ENCODE data around the gene SYT11. TPM values are rescaled to one million over a fixed set of nuclear protein-coding genes. Genes with fewer than 3 reads are reported as not detected.
"Not testable (repeated sequence)": the region's sequence is repeated elsewhere in the genome, so short reads cannot be mapped to it uniquely, and the experiment has no call there.

Gene SYT11
- total and polyA plus RNA-seq, 5 donors from 2014 or later = 14.4 to 34.1 (median 21.4) TPM

- no peaks in the 10 kb centered on the region for H3K4me1 ChIP-seq (ENCODE audit: control insufficient read depth, insufficient read depth, low read length, poor library complexity, severe bottlenecking)
- peaks cover 56% of the 10 kb centered on the region for H3K36me3 Mint-ChIP-seq
- H3K4me3 Mint-ChIP-seq = no peak overlapping the region
- H3K4me3 ChIP-seq (ENCODE audit: low read depth, low read length) = no peak overlapping the region
- H3K27me3 Mint-ChIP-seq = no peaks in the 10 kb centered on the region
- H3K9me3 ChIP-seq (ENCODE audit: control insufficient read depth in 2 of 2, low read length in 2 of 2) = no peaks in the 10 kb centered on the region
- DNase-seq (no peak), ATAC-seq (ENCODE audit: low read depth in 2 of 2) (no peak)
- H3K36me3 ChIP-seq (ENCODE audit: control insufficient read depth, insufficient read depth, low read length) = peaks cover 88% of the 10 kb centered on the region
- H3K9me3 Mint-ChIP-seq = no peaks in the 10 kb centered on the region
- H3K27ac Mint-ChIP-seq = no peak overlapping the region
- H3K4me1 Mint-ChIP-seq = peaks cover 4 to 11% (median 5%) of the 10 kb centered on the region in 4 donors
- H3K27ac ChIP-seq (ENCODE audit: insufficient read depth, low read length, poor library complexity, severe bottlenecking) = no peak overlapping the region
- no peaks in the 10 kb centered on the region for H3K27me3 ChIP-seq (ENCODE audit: control insufficient read depth, insufficient read depth, low read length)
Observed at GRCh38 chr1:155920717-155921116, 61.4 kb downstream of the SYT11 start.

- no peak for ATAC-seq (ENCODE audit: low read depth in 2 of 2)
- Histone ChIP-seq H3K4me1 (ENCODE audit: control insufficient read depth, insufficient read depth, low read length, poor library complexity, severe bottlenecking) (peaks cover 8% of the 10 kb centered on the region), H3K27ac (ENCODE audit: insufficient read depth, low read length, poor library complexity, severe bottlenecking) (no peak overlapping the region), H3K9me3 (ENCODE audit: control insufficient read depth in 2 of 2, low read length in 2 of 2) (no peaks in the 10 kb centered on the region), H3K4me3 (ENCODE audit: low read depth, low read length) (no peak overlapping the region), H3K36me3 (ENCODE audit: control insufficient read depth, insufficient read depth, low read length) (peaks cover 93% of the 10 kb centered on the region), H3K27me3 (ENCODE audit: control insufficient read depth, insufficient read depth, low read length) (no peaks in the 10 kb centered on the region)
- Mint-ChIP-seq H3K4me1 (peaks cover 3 to 18% (median 16%) of the 10 kb centered on the region in 4 donors), H3K9me3 (no peaks in the 10 kb centered on the region), H3K36me3 (peaks cover 49% of the 10 kb centered on the region), H3K27ac (peak overlapping the region in 2 of 3 donors; percentile 52 to 59), H3K27me3 (no peaks in the 10 kb centered on the region), H3K4me3 (no peak overlapping the region)
- no peak for DNase-seq
Observed at GRCh38 chr1:155925506-155925905, 66.1 kb downstream of the SYT11 start.

- no peaks in the 10 kb centered on the region for H3K27me3 ChIP-seq (ENCODE audit: control insufficient read depth, insufficient read depth, low read length)
- H3K4me1 Mint-ChIP-seq = peaks cover 7 to 42% (median 28%) of the 10 kb centered on the region in 4 donors
- no peak for DNase-seq
- no peaks in the 10 kb centered on the region for H3K9me3 Mint-ChIP-seq
- H3K36me3 Mint-ChIP-seq = peaks cover 38% of the 10 kb centered on the region
- H3K27ac Mint-ChIP-seq = peak overlapping the region in 1 of 3 donors; percentile 69
- peak overlapping the region in 2 of 4 donors; percentile 5 to 42 for H3K4me3 Mint-ChIP-seq
- H3K36me3 ChIP-seq (ENCODE audit: control insufficient read depth, insufficient read depth, low read length) = peaks cover 84% of the 10 kb centered on the region
- H3K27ac ChIP-seq (ENCODE audit: insufficient read depth, low read length, poor library complexity, severe bottlenecking) = no peak overlapping the region
- ATAC-seq (ENCODE audit: low read depth in 2 of 2) = no peak
- H3K27me3 Mint-ChIP-seq = no peaks in the 10 kb centered on the region
- H3K4me3 ChIP-seq (ENCODE audit: low read depth, low read length) = no peak overlapping the region
- no peaks in the 10 kb centered on the region for H3K9me3 ChIP-seq (ENCODE audit: control insufficient read depth in 2 of 2, low read length in 2 of 2)
- peaks cover 43% of the 10 kb centered on the region for H3K4me1 ChIP-seq (ENCODE audit: control insufficient read depth, insufficient read depth, low read length, poor library complexity, severe bottlenecking)
Observed at GRCh38 chr1:155929057-155929456, 69.7 kb downstream of the SYT11 start.

GRCh38 chr1:155930725-155931124, 71.4 kb downstream of the SYT11 start:
- Mint-ChIP-seq H3K4me1 (peaks cover 7 to 42% (median 28%) of the 10 kb centered on the region in 4 donors), H3K36me3 (peaks cover 33% of the 10 kb centered on the region), H3K4me3 (peak overlapping the region; percentile 55 to 82 (median 76)), H3K27ac (peak overlapping the region; percentile 20 to 54 (median 25))
- not testable (repeated sequence) for H3K27me3 Mint-ChIP-seq; H3K27me3 ChIP-seq (ENCODE audit: control insufficient read depth, insufficient read depth, low read length); ATAC-seq (ENCODE audit: low read depth in 2 of 2); DNase-seq; H3K9me3 ChIP-seq (ENCODE audit: control insufficient read depth in 2 of 2, low read length in 2 of 2); H3K9me3 Mint-ChIP-seq; H3K27ac ChIP-seq (ENCODE audit: insufficient read depth, low read length, poor library complexity, severe bottlenecking)
- peaks cover 69% of the 10 kb centered on the region for H3K36me3 ChIP-seq (ENCODE audit: control insufficient read depth, insufficient read depth, low read length)
- H3K4me1 ChIP-seq (ENCODE audit: control insufficient read depth, insufficient read depth, low read length, poor library complexity, severe bottlenecking) = peaks cover 48% of the 10 kb centered on the region
- H3K4me3 ChIP-seq (ENCODE audit: low read depth, low read length) = peak overlapping the region; percentile 41

- Mint-ChIP-seq H3K4me3 (peak overlapping the region; percentile 50 to 82 (median 78)), H3K27me3 (no peaks in the 10 kb centered on the region), H3K4me1 (peaks cover 7 to 42% (median 28%) of the 10 kb centered on the region in 4 donors), H3K36me3 (peaks cover 29% of the 10 kb centered on the region), H3K9me3 (no peaks in the 10 kb centered on the region), H3K27ac (peak overlapping the region in 2 of 3 donors; percentile 54 to 59)
- H3K27ac ChIP-seq (ENCODE audit: insufficient read depth, low read length, poor library complexity, severe bottlenecking) = peak overlapping the region; percentile 55
- ATAC-seq (ENCODE audit: low read depth in 2 of 2) (no peak), DNase-seq (no peak)
- peaks cover 48% of the 10 kb centered on the region for H3K4me1 ChIP-seq (ENCODE audit: control insufficient read depth, insufficient read depth, low read length, poor library complexity, severe bottlenecking)
- peaks cover 62% of the 10 kb centered on the region for H3K36me3 ChIP-seq (ENCODE audit: control insufficient read depth, insufficient read depth, low read length)
- no peaks in the 10 kb centered on the region for H3K27me3 ChIP-seq (ENCODE audit: control insufficient read depth, insufficient read depth, low read length)
- H3K4me3 ChIP-seq (ENCODE audit: low read depth, low read length) = peak overlapping the region; percentile 52
- no peaks in the 10 kb centered on the region for H3K9me3 ChIP-seq (ENCODE audit: control insufficient read depth in 2 of 2, low read length in 2 of 2)
Observed at GRCh38 chr1:155931332-155932038, 72.1 kb downstream of the SYT11 start.

GRCh38 chr1:155932081-155932480, 72.7 kb downstream of the SYT11 start:
- Histone ChIP-seq H3K4me1 (ENCODE audit: control insufficient read depth, insufficient read depth, low read length, poor library complexity, severe bottlenecking) (peaks cover 48% of the 10 kb centered on the region), H3K36me3 (ENCODE audit: control insufficient read depth, insufficient read depth, low read length) (peaks cover 56% of the 10 kb centered on the region), H3K9me3 (ENCODE audit: control insufficient read depth in 2 of 2, low read length in 2 of 2) (no peaks in the 10 kb centered on the region), H3K4me3 (ENCODE audit: low read depth, low read length) (peak overlapping the region; percentile 52), H3K27ac (ENCODE audit: insufficient read depth, low read length, poor library complexity, severe bottlenecking) (peak overlapping the region; percentile 55), H3K27me3 (ENCODE audit: control insufficient read depth, insufficient read depth, low read length) (no peaks in the 10 kb centered on the region)
- H3K9me3 Mint-ChIP-seq = no peaks in the 10 kb centered on the region
- ATAC-seq (ENCODE audit: low read depth in 2 of 2) (no peak), DNase-seq (no peak)
- peak overlapping the region in 1 of 3 donors; percentile 54 for H3K27ac Mint-ChIP-seq
- no peaks in the 10 kb centered on the region for H3K27me3 Mint-ChIP-seq
- peaks cover 26% of the 10 kb centered on the region for H3K36me3 Mint-ChIP-seq
- H3K4me3 Mint-ChIP-seq = peak overlapping the region; percentile 50 to 82 (median 78)
- H3K4me1 Mint-ChIP-seq = peaks cover 7 to 42% (median 25%) of the 10 kb centered on the region in 4 donors

GRCh38 chr1:155932487-155932886, 73.1 kb downstream of the SYT11 start:
- peak overlapping the region; percentile 52 for H3K4me3 ChIP-seq (ENCODE audit: low read depth, low read length)
- Mint-ChIP-seq H3K27me3 (no peaks in the 10 kb centered on the region), H3K4me1 (peaks cover 7 to 42% (median 24%) of the 10 kb centered on the region in 4 donors), H3K4me3 (peak overlapping the region; percentile 50 to 82 (median 68)), H3K9me3 (no peaks in the 10 kb centered on the region), H3K36me3 (peaks cover 23% of the 10 kb centered on the region), H3K27ac (peak overlapping the region in 1 of 3 donors; percentile 9)
- peaks cover 48% of the 10 kb centered on the region for H3K4me1 ChIP-seq (ENCODE audit: control insufficient read depth, insufficient read depth, low read length, poor library complexity, severe bottlenecking)
- H3K27me3 ChIP-seq (ENCODE audit: control insufficient read depth, insufficient read depth, low read length) = no peaks in the 10 kb centered on the region
- H3K27ac ChIP-seq (ENCODE audit: insufficient read depth, low read length, poor library complexity, severe bottlenecking) = peak overlapping the region; percentile 55
- H3K36me3 ChIP-seq (ENCODE audit: control insufficient read depth, insufficient read depth, low read length) = peaks cover 52% of the 10 kb centered on the region
- ATAC-seq (ENCODE audit: low read depth in 2 of 2) (no peak), DNase-seq (no peak)
- H3K9me3 ChIP-seq (ENCODE audit: control insufficient read depth in 2 of 2, low read length in 2 of 2) = no peaks in the 10 kb centered on the region
